K562 (cell line): ENCODE data around the gene PTCHD4. TPM values are rescaled to one million over a fixed set of nuclear protein-coding genes. Genes with fewer than 3 reads are reported as not detected.

Source experiments
- ATAC-seq: fragments of 200-7000 bp; cut with Tn5 transposase; 3 replicates; pipeline ENCODE4 v1.9.1; 2020; ENCODE audit warnings: moderate library complexity
- BruUV-seq: library from RNA; stranded (reverse); fragments of 400-500 nt; replicated peaks from 2 replicates; lab custom pipeline; 2021; lab: Mats Ljungman, UMichigan
- CTCF ChIA-PET: fragments of 300-600 bp; formaldehyde crosslinking; extraction: SDS; loops from one replicate; lab custom pipeline; 2021; ENCODE audit warnings: low intra/inter-chr PET ratio; lab: Yijun Ruan, JAX
- POLR2A ChIA-PET: fragments of 300-600, 350-650 bp; sonication (Branson Sonifier 250); formaldehyde crosslinking; extraction: SDS; loops from one replicate; lab custom pipeline; 2021; ENCODE audit warnings: antibody characterized with exemption, inconsistent platforms; lab: Yijun Ruan, JAX
- DNase-seq, 4 experiments: peaks; one replicate each; pipeline versions ENCODE4 v3.0.0 to v3.0.0-alpha.2; 2011 to 2018; ENCODE audit warnings: low spot score in 3 of 4, mixed read lengths in 3 of 4; ENCODE audit errors: extremely low read depth in 1 of 4
- FAIRE-seq: peaks from 2 replicates; lab custom pipeline; 2011; peaks lifted over from hg19 to GRCh38; lab: Jason Lieb, UNC
- H2AFZ ChIP-seq: 2 replicates; pipeline ENCODE4 v1.6.0; 2011; ENCODE audit warnings: low read depth, low read length, control low read depth, inconsistent platforms
- H3K27ac ChIP-seq: fragments of 200-600 bp; 3 replicates; pipeline ENCODE4 v1.8.0; 2011; ENCODE audit warnings: low read depth, mild to moderate bottlenecking, control low read depth, inconsistent platforms, low read length, moderate library complexity, mixed read lengths; ENCODE audit errors: extremely low read depth
- H3K27me3 ChIP-seq, 2 experiments: fragments of 300-600 bp in 1 of 2; 2 replicates in 1 of 2; 3 replicates in 1 of 2; pipeline versions ENCODE4 v1.6.0 to v1.8.0; 2011; ENCODE audit warnings: inconsistent platforms in 2 of 2, low read length in 2 of 2, mild to moderate bottlenecking in 1 of 2, mixed read lengths in 1 of 2, moderate library complexity in 1 of 2; ENCODE audit not compliant: control insufficient read depth in 2 of 2, insufficient read depth in 2 of 2
- H3K36me3 ChIP-seq: fragments of 300-600 bp; 3 replicates; pipeline ENCODE4 v1.8.0; 2011; ENCODE audit warnings: mild to moderate bottlenecking, low read length, inconsistent platforms; ENCODE audit not compliant: control insufficient read depth, insufficient read depth
- H3K4me1 ChIP-seq, 2 experiments: fragments of 200-600 bp in 1 of 2; replicated peaks in 1 of 2; 2 replicates in 1 of 2; 3 replicates in 1 of 2; pipeline versions ENCODE4 v1.5.1 to v1.8.0; 2011; ENCODE audit warnings: inconsistent platforms in 2 of 2, low read length in 2 of 2, mild to moderate bottlenecking in 1 of 2, mixed read lengths in 1 of 2, moderate library complexity in 1 of 2; ENCODE audit not compliant: control insufficient read depth in 2 of 2, insufficient read depth in 2 of 2
- H3K4me2 ChIP-seq: 2 replicates; pipeline ENCODE4 v1.6.1; 2011; ENCODE audit warnings: low read length, control low read depth, inconsistent platforms, mixed read lengths; ENCODE audit not compliant: insufficient read depth
- H3K4me3 ChIP-seq: fragments of 200-600 bp; sonication (generic), shearing (Covaris generic); 2 replicates; pipeline ENCODE4 v1.5.1; 2016; ENCODE audit warnings: control low read depth, inconsistent platforms
- H3K79me2 ChIP-seq: fragments of 200-600 bp; 3 replicates; pipeline ENCODE4 v1.8.0; 2011; ENCODE audit warnings: low read length, inconsistent platforms; ENCODE audit not compliant: control insufficient read depth, insufficient read depth
- H3K9ac ChIP-seq, 2 experiments: 2 replicates each; pipeline versions ENCODE4 v1.6.0 to v1.6.1; 2011; ENCODE audit warnings: low read depth in 2 of 2, low read length in 2 of 2, control low read depth in 1 of 2, inconsistent platforms in 1 of 2, mild to moderate bottlenecking in 1 of 2, mixed read lengths in 1 of 2; ENCODE audit not compliant: insufficient read depth in 1 of 2
- H3K9me1 ChIP-seq: one replicate; pipeline ENCODE4 v1.6.0; 2011; ENCODE audit warnings: inconsistent platforms, mild to moderate bottlenecking, low read length, moderate library complexity; ENCODE audit not compliant: control insufficient read depth, insufficient read depth
- H3K9me3 ChIP-seq: replicated peaks from 2 replicates; pipeline ENCODE4 v1.5.1; 2011; ENCODE audit warnings: low read depth, low read length, inconsistent platforms; ENCODE audit not compliant: control insufficient read depth, insufficient read depth
- H4K20me1 ChIP-seq: replicated peaks from 2 replicates; pipeline ENCODE4 v1.6.1; 2011; ENCODE audit warnings: low read length, inconsistent platforms, mixed read lengths; ENCODE audit not compliant: control insufficient read depth, insufficient read depth
- HES1 ChIP-seq: fragments of 450-650 bp; IDR thresholded peaks from 2 replicates; pipeline ENCODE4 v1.6.1; 2016; ENCODE audit warnings: low read depth, mild to moderate bottlenecking, moderate library complexity
- HINFP ChIP-seq: fragments of 450-650 bp; conservative IDR thresholded peaks from 2 replicates; pipeline ENCODE4 v1.6.1; 2016; ENCODE audit warnings: missing genetic modification characterization, low read depth, mild to moderate bottlenecking, control low read depth, missing compliant biosample characterization
- NBN ChIP-seq: fragments of 450-650 bp; IDR thresholded peaks from 2 replicates; pipeline ENCODE4 v1.6.1; 2016; ENCODE audit warnings: low read depth, mild to moderate bottlenecking
- SMARCE1 ChIP-seq: fragments of 450-650 bp; IDR thresholded peaks from 2 replicates; pipeline ENCODE4 v1.7.1; 2016; ENCODE audit warnings: mild to moderate bottlenecking
- XRCC3 ChIP-seq: fragments of 450-650 bp; IDR thresholded peaks from 2 replicates; pipeline ENCODE4 v1.6.1; 2017; ENCODE audit warnings: mild to moderate bottlenecking, moderate library complexity
- WGBS: fragments of 100-300 bp; shearing (Covaris generic); methylation state at CpG from one replicate; pipeline ENCODE4 v1.1.6; 2016; ENCODE audit warnings: low coverage, mixed read lengths; ENCODE audit not compliant: insufficient coverage; ENCODE audit errors: missing lambda C conversion rate; 5-methylcytosine and 5-hydroxymethylcytosine counted together
- in situ Hi-C: fragments of 300-500 bp; cut with MboI; formaldehyde crosslinking; loops from 4 replicates; pipeline ENCODE4 v1.15.0; 2018; ENCODE audit warnings: inconsistent platforms, mixed read lengths
- intact Hi-C: fragments of 100-400 bp; cut with micrococcal nuclease; formaldehyde crosslinking; loops from 2 replicates; pipeline ENCODE4 v1.14.2; 2022
- polyA plus RNA-seq, 8 experiments: library from polyadenylated mRNA; depleted of rRNA in 4 of 8; stranded (reverse) in 5 of 8; unstranded in 3 of 8; fragments of >200 nt; fragmentation: Nextera tagmentation in 2 of 8; fragmentation: Illumina TruSeq in 1 of 8; extraction: Ambion mirVana in 2 of 8; extraction: Trizol in 1 of 8; gene quantifications; 2 replicates each; pipeline versions ENCODE4 v1.2.1 to v1.2.3, GENCODE V29; 2011 to 2014; ENCODE audit warnings: inconsistent platforms in 1 of 8, missing spikeins in 1 of 8
- total RNA-seq, 7 experiments: library from RNA; depleted of rRNA in 6 of 7; stranded (reverse); fragments of >200 nt in 6 of 7; fragmentation: Illumina TruSeq in 2 of 7; extraction: Trizol in 2 of 7; gene quantifications; 2 replicates each; pipeline versions ENCODE4 v1.2.1 to v1.2.3, GENCODE V29; 2011 to 2021; ENCODE audit warnings: low replicate concordance in 1 of 7
- TF ChIP-seq, protein P1 (sequence below), 2 experiments: fragments of 450-650 bp; IDR thresholded peaks; 2 replicates each; pipeline ENCODE4 v1.6.1; 2016; ENCODE audit warnings: mild to moderate bottlenecking in 2 of 2, borderline replicate concordance in 1 of 2, low read depth in 1 of 2, moderate library complexity in 1 of 2
- TF ChIP-seq, protein P2 (sequence below): IDR thresholded peaks from 3 replicates; pipeline ENCODE4 v1.6.1; 2011; ENCODE audit warnings: borderline replicate concordance, mild to moderate bottlenecking, moderate library complexity; ENCODE audit not compliant: insufficient read length; ENCODE audit errors: extremely low read depth

PTCHD4 gene
- total and polyA plus RNA-seq, 9 of the 15 experiments (the other 6 are each of a cell fraction or from before 2014, with no cell fraction given), result not detected

GRCh38 chr6:48147051-48147450, 36.1 kb upstream of the PTCHD4 start (continued):
- TF ChIP-seq, protein P1, sequence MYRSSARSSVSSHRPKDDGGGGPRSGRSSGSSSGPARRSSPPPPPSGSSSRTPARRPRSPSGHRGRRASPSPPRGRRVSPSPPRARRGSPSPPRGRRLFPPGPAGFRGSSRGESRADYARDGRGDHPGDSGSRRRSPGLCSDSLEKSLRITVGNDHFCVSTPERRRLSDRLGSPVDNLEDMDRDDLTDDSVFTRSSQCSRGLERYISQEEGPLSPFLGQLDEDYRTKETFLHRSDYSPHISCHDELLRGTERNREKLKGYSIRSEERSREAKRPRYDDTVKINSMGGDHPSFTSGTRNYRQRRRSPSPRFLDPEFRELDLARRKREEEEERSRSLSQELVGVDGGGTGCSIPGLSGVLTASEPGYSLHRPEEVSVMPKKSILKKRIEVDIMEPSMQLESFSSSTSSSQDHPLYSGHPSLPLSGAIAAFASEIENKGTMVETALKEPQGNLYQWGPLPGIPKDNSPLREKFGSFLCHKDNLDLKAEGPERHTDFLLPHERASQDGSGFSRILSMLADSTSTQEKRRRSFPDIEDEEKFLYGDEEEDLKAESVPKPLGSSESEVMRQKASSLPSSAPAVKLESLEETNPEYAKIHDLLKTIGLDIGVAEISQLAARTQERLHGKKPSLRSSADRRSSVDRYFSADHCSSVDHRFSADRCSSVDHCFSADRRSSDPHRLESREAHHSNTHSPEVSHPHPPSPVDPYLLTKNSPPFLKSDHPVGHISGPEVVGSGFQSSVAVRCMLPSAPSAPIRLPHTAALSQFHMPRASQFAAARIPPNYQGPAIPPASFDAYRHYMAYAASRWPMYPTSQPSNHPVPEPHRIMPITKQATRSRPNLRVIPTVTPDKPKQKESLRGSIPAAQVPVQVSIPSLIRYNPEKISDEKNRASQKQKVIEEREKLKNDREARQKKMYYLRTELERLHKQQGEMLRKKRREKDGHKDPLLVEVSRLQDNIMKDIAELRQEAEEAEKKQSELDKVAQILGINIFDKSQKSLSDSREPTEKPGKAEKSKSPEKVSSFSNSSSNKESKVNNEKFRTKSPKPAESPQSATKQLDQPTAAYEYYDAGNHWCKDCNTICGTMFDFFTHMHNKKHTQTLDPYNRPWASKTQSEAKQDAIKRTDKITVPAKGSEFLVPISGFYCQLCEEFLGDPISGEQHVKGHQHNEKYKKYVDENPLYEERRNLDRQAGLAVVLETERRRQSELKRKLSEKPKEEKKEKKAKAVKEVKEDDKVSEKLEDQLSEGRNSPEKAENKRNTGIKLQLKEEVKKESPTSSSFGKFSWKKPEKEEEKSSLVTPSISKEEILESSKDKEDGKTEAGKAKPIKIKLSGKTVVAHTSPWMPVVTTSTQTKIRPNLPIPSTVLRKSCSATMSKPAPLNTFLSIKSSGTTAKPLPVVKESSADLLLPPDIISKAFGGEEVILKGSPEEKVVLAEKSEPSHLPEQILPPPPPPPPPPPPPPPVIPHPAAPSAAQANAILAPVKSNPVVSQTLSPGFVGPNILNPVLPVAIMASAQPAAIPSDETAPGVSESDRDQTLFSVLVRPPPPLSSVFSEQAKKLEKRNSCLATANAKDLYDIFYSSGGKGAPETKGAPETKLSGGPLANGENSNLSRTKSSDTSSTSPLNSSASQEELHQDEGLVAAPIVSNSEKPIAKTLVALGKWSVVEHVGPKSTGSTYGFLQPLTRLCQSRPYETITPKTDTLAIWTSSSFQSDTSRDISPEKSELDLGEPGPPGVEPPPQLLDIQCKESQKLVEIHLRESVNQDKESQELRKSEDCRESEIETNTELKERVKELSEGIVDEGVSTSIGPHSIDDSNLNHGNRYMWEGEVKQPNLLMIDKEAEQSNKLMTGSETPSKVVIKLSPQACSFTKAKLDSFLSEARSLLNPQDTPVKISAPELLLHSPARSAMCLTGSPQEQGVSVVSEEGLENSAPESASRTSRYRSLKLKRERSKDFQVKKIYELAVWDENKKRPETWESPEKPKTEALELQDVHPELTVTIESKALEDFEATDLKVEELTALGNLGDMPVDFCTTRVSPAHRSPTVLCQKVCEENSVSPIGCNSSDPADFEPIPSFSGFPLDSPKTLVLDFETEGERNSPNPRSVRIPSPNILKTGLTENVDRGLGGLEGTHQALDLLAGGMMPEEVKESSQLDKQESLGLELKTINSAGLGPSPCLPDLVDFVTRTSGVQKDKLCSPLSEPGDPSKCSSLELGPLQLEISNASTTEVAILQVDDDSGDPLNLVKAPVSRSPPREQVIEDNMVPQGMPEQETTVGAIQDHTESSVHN (IDR thresholded peaks at IDR 0.05; ENCODE audit: borderline replicate concordance in 1 of 2, low read depth in 1 of 2), result no peak
- TF ChIP-seq, all 486 proteins: peak for 0

- no peaks in the 10 kb centered on the region; the same call in 1 of the 2 replicates for H3K9me3 ChIP-seq
- ChIA-PET CTCF (no interaction called here), POLR2A (no interaction called here)
- no peak overlapping the region for H2AFZ ChIP-seq
- no peak overlapping the region for H3K27ac ChIP-seq
- no peaks in the 10 kb centered on the region for H3K36me3 ChIP-seq
- H3K9me1 ChIP-seq, result no peaks in the 10 kb centered on the region
- FAIRE-seq (no peak), DNase-seq (no peak), ATAC-seq (no peak)
- no peak overlapping the region for H3K9ac ChIP-seq
- H3K27me3 ChIP-seq, result no peaks in the 10 kb centered on the region
- WGBS, result 0% methylated on average over 3 of the region's 3 CpGs
- no peak overlapping the region for H3K4me3 ChIP-seq
- in situ Hi-C loops (no loop called here), intact Hi-C loops (no loop called here)
- H4K20me1 ChIP-seq, result no peaks in the 10 kb centered on the region
- no peaks in the 10 kb centered on the region for H3K4me1 ChIP-seq
- no TSS peak for BruUV-seq
- no peaks in the 10 kb centered on the region for H3K79me2 ChIP-seq
- H3K4me2 ChIP-seq, result no peak overlapping the region
- TF ChIP-seq, protein P2, sequence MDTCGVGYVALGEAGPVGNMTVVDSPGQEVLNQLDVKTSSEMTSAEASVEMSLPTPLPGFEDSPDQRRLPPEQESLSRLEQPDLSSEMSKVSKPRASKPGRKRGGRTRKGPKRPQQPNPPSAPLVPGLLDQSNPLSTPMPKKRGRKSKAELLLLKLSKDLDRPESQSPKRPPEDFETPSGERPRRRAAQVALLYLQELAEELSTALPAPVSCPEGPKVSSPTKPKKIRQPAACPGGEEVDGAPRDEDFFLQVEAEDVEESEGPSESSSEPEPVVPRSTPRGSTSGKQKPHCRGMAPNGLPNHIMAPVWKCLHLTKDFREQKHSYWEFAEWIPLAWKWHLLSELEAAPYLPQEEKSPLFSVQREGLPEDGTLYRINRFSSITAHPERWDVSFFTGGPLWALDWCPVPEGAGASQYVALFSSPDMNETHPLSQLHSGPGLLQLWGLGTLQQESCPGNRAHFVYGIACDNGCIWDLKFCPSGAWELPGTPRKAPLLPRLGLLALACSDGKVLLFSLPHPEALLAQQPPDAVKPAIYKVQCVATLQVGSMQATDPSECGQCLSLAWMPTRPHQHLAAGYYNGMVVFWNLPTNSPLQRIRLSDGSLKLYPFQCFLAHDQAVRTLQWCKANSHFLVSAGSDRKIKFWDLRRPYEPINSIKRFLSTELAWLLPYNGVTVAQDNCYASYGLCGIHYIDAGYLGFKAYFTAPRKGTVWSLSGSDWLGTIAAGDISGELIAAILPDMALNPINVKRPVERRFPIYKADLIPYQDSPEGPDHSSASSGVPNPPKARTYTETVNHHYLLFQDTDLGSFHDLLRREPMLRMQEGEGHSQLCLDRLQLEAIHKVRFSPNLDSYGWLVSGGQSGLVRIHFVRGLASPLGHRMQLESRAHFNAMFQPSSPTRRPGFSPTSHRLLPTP, result no peak
- TF ChIP-seq XRCC3, result no peak
- no peak for TF ChIP-seq HES1
- TF ChIP-seq SMARCE1, result no peak
- no peak for TF ChIP-seq NBN
- no peak for TF ChIP-seq HINFP (tag)
Observed at GRCh38 chr6:48144021-48144420, 33.0 kb upstream of the PTCHD4 start.
